HG02884 (cell line): Measurements from ENCODE around the gene MCCD1.

Source experiments
- ATAC-seq: cut with Tn5 transposase; IDR thresholded peaks from one replicate; pipeline ENCODE4 v1.9.1; 2021; ENCODE audit warnings: mild to moderate bottlenecking, moderate library complexity; ENCODE audit not compliant: unreplicated experiment

Gene MCCD1

DNA sequence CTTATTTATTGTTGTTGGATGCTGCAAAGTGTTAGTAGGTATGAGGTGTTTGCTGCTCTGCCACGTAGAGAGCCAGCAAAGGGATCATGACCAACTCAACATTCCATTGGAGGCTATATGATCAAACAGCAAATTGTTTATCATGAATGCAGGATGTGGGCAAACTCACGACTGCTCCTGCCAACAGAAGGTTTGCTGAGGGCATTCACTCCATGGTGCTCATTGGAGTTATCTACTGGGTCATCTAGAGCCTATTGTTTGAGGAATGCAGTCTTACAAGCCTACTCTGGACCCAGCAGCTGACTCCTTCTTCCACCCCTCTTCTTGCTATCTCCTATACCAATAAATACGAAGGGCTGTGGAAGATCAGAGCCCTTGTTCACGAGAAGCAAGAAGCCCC is 18.8 kb upstream of the MCCD1 start:
- no peak for ATAC-seq

DNA sequence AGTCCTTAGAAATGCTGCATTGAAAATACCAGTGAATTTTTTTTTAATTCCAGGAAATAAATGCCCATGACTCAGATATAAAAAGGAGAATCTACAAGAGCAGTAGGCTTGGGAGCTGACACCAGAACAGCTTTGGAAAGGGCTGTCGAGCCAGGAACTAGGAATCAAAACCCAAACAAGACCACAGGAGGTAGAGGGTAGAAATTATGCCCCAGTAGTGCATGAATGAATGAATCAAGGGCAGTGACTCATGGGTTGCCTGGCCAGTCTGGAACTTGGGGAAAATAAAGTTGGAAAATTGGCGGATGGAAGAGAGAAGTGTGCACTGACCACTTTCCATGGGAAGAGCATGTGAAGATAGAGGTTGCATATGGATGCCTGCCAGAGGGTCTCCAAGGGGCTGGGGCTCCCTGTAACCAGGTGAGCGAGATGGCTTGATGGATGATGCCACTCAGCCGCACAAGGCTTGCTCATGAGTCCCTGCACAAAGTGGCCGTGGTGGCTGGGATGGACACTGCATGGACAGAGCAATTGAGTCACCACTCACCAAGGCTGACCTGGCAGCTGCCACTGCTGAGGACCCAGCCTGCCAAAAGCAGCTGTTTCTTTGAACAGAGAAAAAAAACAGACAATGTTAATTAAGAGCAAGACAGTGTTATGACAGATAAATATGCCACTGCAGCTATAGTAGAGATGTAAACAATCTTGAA is 15.2 kb upstream of the MCCD1 start:
- no peak for ATAC-seq

DNA sequence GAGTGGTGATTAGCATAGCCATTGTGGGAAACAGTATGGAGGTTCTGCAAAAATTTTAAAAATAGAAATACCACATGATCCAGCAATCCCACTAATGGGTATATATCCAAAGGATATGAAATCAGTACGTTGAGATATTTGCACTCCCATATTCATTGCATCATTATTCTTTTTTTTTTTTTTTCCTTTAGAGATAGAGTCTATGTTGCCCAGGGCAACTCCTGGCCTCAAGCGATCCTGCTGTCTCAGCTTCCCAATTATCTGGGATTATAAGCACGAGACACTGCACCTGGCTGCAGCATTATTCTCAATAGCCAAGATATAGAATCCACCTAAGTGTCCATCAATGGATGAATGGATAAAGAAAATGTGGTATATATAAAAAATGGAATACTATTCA is 6.9 kb upstream of the MCCD1 start:
- no peak for ATAC-seq

DNA sequence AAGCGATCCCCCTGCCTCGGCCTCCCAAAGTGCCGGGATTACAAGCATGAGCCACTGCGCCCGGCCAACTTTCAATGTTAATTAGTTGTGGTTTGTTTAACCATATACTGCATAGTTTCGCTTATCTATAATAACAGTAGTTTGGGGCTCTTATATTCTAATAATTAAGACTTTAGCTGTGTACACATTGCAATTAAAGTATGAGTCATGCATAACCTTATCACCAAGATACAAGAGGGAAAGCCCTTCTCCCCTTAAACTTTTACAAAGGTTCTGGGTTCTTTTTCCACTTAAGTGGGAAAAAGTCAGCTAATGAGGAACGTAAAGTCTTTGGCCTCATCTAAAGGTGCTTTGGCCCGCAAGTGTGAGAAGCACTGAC is 3.2 kb upstream of the MCCD1 start:
- ATAC-seq: no peak

DNA sequence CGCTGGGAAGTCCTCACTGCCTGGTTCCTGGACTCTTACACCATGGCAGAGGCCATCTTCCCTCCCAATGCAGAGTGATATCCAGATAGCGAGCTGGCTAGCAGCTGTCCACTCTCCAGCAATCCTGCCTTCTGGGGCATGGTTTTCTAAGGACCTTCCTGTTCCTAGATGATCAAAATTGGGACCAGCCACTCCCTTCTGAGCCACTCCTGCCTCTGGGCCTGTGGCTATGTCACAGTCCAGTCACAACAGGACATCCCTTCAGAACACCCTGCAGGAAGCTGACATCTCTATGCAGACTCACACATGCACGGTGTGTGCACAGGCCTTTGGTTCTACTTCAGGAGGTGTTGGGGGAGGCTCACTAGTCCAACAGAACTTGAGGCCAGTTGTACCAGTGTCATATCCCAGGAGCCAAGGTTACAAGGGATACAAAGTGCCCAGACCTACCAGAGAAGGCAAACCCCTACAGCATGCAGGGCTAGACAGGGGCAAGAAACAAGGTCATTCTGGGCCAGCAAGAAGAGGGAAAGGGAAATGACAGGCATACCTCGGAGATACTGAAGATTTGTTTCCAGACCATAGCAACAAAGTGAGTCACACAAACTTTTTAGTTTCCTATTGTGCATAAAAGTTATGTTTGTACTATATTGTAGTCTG is 2.7 kb upstream of the MCCD1 start:
- ATAC-seq: no peak

DNA sequence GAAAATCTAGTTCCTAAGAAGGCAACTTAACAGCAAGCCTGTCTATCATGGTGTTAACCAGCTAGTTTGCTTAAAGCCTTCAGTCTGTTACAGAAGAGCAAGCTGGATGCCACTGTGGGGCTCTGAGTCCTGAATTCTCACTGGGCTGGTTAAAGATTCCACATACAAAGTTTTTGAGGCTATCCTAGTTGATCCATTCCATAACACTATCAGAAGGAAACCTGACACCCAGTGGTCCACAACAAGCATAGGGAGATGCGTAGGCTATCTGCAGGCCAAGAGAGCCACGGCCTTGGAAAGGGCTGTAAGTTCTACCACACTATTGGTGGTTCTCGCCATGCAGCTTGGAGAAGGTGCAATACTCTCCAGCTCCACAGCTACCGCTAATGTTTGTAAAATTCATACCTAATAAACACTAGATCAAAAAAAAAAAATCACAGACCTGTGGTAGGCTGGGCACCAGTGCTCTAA is 420 bp upstream of the MCCD1 start:
- ATAC-seq: no peak

DNA sequence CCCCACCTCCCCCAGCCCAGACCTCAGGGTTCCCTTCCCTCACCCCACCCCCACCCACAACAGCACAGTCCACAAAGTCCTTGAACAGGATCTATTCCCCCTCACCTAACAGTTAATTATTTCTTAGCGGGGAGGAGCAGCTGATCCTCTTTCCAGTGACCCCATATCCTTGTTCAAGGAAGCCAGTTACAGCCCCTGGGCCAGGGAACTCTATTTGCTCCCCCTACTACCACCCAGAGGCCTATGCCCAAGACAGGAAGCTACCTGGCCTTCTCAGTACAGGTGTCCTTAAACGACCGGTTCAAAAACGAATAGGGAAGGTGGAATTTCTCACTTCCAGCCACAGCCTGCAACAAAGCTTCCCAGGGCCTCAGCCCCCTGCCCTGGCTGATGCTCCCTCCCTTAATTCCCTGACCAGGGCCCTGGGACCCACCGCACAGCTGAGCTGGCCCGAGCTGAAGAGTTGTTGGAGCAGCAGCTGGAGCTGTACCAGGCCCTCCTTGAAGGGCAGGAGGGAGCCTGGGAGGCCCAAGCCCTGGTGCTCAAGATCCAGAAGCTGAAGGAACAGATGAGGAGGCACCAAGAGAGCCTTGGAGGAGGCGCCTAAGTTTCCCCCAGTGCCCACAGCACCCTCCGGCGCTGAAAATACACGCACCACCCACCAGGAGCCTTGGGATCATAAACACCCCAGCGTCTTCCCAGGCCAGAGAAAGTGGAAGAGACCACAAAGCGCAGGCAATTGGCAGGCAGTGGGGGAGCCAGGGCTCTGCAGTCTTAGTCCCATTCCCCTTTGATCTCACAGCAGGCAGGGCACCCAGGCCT is 778 bp downstream of the MCCD1 start:
- ATAC-seq: no peak

DNA sequence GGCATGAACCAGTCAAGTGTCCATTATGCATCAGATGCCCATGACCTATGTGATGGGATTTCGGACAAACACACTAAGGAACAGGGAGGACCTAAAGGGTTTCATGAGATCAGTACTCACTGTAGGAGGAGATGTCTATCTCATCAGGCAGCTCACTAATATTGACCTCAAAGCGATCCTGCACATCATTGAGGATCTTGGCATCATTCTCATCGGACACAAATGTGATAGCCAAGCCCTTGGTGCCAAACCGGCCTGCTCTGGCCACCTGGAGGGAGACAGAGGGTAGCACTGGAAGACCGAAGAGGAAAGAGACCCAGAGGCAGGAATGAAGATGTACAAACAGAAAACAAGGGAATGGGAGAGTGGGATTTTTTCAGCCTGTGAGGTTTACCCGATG is 1.9 kb downstream of the MCCD1 start:
- no peak for ATAC-seq

DNA sequence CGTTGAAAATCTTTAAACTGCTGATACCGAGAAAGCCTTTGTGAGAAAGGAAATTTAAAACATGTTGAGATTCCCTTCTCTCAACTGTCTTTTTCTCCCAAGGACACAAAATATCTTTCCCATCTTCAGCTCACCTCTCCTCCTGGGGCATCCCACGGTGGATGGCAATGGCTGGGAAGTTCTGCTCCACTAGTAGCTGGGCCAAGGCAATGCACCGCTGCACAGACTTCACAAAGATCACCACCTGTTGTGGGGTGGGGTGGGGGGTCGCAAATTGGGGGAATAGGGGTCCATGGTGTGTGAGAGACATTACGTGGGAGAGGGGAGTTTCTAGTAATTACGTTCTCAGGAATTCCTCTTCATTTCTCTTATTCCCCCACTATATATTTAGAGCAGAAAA is 2.4 kb downstream of the MCCD1 start:
- no peak for ATAC-seq

DNA sequence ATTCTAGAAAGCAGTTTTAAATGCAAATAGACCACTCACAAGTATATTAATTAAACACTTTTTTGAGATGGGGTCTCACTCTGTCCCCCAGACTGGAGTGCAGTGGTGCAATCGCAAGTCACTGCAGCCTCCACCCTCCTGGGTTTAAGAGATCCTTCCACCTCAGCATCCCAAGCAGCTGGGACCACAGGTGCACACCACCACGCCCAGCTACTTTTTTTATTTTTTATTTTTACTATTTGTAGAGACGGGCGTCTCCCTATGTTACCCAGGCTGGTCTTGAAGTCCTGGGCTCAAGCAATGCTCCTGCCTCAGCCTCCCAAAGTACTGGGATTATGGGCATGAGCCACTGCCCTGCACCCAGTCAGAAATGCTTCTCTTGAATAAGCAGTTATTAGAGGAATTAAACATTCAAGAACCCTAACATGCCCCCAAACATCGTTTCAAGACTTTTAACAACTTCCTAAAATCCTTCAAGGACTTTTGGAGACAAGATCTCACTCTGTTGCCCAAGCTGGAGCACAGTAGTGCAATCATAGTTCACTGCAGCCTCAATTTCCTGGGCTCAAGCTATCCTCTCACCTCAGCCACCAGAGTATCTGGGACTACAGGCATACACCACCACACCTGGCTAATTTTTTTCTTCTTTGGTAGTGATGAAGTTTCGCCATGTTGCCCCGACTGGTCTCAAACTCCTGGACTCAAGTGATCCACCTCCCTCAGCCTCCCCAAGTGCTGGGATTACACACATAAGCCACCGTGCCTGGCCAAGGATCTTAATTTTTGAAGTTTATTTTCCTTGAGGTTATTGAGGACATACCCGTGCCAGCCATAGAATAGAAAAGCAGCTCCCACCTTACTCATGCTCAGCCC is 3.2 kb downstream of the MCCD1 start:
- ATAC-seq: no peak

DNA sequence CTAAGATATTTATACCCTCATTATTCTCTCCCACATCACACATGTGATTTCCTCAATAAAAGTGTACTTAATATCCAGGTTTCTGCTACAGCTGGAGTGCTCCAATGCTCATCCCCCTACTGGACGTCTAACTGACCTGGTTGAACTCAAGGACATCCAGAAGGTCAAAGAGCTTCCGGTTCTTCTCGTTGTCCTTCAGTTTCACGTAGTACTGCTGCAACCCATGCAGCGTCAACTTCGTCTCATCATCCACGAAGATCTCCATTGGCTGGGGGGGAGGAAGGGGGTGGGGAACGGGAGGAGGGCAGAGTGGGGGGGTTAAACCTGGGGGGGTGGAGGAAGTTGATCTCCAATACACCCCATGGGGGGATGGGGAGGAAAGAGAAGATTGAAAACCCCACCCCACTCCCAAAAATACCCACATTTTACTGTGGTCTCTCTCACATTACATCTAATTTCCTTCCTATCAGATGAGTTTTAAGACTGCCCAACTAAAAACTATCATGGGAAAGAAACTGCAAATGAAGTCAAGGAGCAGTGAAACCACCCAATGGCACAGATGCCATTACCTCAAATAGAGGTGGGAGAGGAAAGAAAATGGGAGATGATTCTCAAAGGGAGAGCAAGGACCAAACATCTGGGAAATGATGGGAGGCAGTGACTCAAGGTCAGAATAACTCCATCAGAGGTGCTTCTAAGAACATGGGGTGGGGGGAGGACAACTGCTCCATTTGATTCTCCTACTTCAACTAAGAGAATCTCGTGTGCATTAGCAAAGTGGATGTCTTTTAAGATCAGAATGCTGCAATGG is 4.1 kb downstream of the MCCD1 start:
- ATAC-seq: no peak

DNA sequence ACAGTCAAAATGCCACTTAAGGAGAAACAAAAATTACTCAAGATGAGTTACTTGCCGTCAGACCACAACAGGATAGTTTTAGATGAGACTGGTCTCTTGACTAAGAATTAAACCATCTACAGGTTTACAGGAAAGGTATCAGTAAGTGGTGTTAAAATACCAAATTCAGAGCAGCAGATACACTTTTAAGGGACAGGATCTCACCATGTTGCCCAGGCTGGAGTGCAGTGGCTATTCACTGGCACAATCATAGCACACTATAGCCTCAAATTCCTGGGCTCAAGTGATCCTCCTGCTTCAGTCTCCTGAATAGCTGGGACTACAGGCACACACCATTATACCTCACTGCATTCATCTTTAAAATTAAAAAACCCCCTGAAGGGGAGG is 4.7 kb downstream of the MCCD1 start:
- ATAC-seq: no peak

DNA sequence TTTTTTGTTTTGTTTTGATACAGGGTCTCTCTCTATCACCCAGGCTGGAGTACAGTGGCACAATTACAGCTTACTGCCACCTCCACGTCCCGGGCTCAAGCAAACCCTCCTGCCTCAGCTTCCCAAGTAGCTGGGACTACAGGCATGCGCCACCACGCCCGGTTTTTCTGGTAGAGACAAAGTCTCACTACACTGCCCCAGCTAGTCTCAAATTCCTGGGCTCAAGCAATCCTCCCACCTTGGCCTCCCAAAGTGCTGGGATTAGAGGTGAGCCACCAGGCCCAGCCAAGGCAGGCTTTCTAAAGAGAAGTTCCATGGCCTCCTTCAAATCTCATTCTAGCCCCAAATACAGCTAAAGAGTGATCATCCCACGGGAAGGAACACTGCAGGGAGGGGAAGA is 5.2 kb downstream of the MCCD1 start:
- ATAC-seq: no peak

DNA sequence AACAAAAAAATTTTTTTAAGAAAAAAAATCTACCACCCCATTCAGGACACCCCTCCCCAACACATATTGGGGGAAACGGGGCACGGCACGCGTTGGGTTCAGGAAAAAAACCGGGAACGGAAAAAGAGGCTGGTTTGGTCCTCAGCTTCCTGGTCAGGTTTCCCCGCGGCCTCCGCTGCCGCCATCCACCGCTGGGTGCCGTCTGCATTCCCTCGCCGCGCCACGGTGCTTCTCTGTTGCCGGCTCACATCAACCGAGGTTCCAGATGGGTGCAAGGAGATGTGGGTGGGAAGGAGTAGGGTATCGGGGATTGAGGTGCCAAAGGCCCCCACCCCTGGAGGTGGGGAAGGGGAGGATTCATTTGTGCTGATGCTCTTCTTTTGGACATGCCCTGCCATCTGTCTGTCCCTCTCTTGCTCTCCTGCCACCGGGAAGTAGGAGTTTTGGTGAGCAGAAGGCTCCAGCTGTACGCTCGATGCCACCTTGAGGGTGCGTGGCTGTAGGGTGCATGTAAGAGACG is 5.8 kb downstream of the MCCD1 start:
- ATAC-seq: no peak

DNA sequence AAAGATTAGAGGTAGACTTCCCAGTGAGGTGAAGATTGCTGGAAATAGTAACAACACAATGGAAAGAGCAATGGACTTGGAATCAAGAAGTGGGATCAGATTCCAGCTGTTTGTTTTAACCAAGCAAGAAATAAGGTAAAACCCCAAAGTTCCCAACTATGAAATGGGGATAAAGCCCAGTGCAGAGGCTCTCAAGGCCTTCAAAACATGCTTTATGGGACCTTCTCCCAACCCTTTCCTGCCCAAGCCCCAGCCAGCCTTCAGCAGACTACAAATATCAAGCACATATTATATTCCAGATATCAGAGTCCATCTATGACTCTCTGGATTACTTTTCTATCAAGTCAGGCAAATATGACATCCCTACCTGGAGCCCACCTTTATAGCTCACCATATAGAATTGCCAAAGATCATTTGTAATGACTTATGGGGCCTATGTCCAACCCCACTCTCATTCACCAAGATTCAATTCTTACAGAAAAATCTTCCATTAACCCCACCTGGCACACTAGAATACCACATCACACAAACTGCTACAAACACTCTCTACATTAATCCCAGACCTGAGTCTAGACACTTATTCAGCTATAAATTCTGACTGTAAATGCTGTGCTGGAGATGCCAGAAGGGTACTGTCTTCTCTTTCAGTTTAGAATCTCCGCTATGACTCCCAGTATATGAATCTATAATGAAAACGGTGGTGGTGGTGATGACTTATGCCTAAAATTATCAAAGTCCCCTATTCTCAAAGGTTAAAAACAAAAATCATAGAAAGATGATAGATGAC is 7.0 kb downstream of the MCCD1 start:
- ATAC-seq: no peak

DNA sequence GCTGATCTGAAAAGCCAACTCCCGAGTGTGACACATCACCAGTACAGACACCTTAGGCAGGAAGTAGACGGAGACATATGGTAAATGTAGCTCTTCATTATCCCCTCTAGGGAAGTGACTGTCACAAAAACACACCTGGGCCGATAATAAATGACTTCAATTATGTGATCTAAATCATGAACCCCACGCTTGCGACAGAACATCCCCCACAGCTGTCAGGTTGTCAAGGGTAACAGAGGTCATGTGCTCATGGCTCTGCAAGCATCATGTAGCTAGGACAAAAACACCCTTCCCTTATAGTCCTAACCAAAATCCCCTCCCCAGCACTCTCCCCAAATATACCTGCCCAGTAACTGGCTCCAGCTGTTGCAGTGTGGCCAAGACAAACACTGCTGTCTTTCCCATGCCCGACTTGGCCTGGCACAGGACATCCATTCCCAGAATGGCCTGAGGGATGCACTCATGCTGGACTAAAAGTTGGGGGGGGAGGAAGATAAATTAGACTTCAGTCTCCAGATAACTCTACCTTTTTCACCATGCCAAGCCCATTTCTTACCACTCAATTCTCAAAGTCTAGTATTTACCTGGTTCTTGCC is 10.1 kb downstream of the MCCD1 start:
- ATAC-seq: no peak

DNA sequence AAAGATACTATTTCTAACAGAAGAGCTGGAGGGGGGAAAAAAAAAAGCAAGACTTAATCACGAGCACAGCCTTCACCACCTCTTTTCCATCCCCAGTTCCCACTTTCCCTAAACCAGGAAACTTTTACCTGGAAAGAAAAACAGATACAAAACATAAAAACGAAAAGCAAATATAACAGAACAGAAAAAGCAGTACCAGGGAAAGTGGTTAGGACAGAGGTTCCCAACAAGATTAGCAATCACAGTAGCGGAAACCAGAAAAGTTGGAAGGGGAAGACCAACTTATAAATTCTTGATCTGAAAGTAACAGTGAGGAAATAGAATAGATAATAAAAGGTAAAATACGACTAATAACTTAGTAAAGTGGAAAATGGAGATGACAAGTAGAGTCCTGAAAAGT is 11.9 kb downstream of the MCCD1 start:
- ATAC-seq: no peak

DNA sequence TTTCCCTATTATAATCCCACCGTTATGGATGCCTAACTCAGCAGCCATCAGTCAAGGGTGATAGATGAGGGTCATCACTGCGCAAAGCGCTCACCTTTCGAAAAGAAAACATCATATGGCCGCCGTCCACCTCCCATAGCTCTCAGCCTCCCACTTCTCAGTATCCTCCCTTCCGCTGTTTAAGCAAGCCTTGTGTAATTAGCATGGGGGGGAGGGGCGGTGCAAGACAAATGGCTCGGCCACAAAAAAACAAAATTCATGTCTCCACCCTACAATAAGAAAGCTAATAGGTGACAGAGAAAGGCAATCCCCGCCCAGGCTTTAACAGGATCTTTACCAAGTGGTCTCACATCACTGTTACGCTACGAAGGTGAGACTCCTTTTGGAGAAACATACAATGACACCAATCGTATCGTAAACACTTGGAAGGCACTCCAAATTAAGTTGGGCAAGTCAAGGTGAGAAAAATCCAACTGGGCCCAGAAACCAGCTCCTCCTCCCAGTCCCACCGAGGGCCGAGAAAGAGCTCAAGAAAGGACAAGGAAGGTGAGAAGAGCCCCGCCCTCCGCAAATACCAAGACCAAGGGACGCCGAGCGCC is 12.4 kb downstream of the MCCD1 start:
- ATAC-seq: no peak
